Endothelial cell of umbilical vein (primary cell): ENCODE data around the gene GNMT. TPM values are rescaled to one million over a fixed set of nuclear protein-coding genes. Genes with fewer than 3 reads are reported as not detected.

Experiments
- BruUV-seq: library from RNA; stranded (reverse); fragments of 400-500 nt; replicated peaks from 2 replicates; lab custom pipeline; 2021; lab: Mats Ljungman, UMichigan
- CTCF ChIA-PET: fragments of 300-600, 350-600 bp; sonication (Branson Sonifier 250); formaldehyde crosslinking; loops from one replicate; lab custom pipeline; 2021; ENCODE audit warnings: antibody characterized with exemption, inconsistent platforms; lab: Charles Lee
- POLR2A ChIA-PET: fragments of 300-600, 350-600 bp; sonication (Branson Sonifier 250); formaldehyde crosslinking; loops from one replicate; lab custom pipeline; 2021; ENCODE audit warnings: antibody characterized with exemption, inconsistent platforms; lab: Charles Lee
- DNase-seq: peaks from one replicate; pipeline ENCODE4 v3.0.0-alpha.2; 2011; ENCODE audit warnings: low read depth, low spot score
- FAIRE-seq: peaks from 2 replicates; lab custom pipeline; 2011; peaks lifted over from hg19 to GRCh38; lab: Jason Lieb, UNC
- H2AFZ ChIP-seq: 2 replicates; pipeline ENCODE4 v1.6.0; 2012; ENCODE audit warnings: low read depth, low read length, control low read depth, inconsistent platforms
- H3K27ac ChIP-seq: 2 replicates; pipeline ENCODE4 v1.5.1; 2011; ENCODE audit warnings: low read depth, mild to moderate bottlenecking, control low read depth, low read length, moderate library complexity; ENCODE audit not compliant: insufficient read depth
- H3K27me3 ChIP-seq, 2 experiments: 2 replicates each; pipeline versions ENCODE4 v1.6.0 to v1.6.1; 2011; ENCODE audit warnings: low read length in 2 of 2, mixed read lengths in 1 of 2; ENCODE audit not compliant: control insufficient read depth in 2 of 2, insufficient read depth in 2 of 2
- H3K36me3 ChIP-seq, 2 experiments: 2 replicates in 1 of 2; 3 replicates in 1 of 2; pipeline ENCODE4 v1.5.1; 2011; ENCODE audit warnings: low read length in 2 of 2, mild to moderate bottlenecking in 1 of 2, moderate library complexity in 1 of 2; ENCODE audit not compliant: control insufficient read depth in 2 of 2, insufficient read depth in 2 of 2; ENCODE audit errors: extremely low read depth in 1 of 2
- H3K4me1 ChIP-seq: 3 replicates; pipeline ENCODE4 v1.5.1; 2011; ENCODE audit warnings: mild to moderate bottlenecking, low read length; ENCODE audit not compliant: control insufficient read depth, insufficient read depth; ENCODE audit errors: extremely low read depth
- H3K4me2 ChIP-seq: 2 replicates; pipeline ENCODE4 v1.6.1; 2011; ENCODE audit warnings: low read length, control low read depth, mixed read lengths; ENCODE audit not compliant: insufficient read depth
- H3K4me3 ChIP-seq, 3 experiments: fragments of 200-600 bp in 1 of 3; sonication (generic), shearing (Covaris generic) in 1 of 3; replicated peaks in 1 of 3; 2 replicates each; pipeline ENCODE4 v1.5.1; 2011 to 2016; ENCODE audit warnings: control low read depth in 3 of 3, low read length in 3 of 3, mild to moderate bottlenecking in 2 of 3, inconsistent platforms in 1 of 3, low read depth in 1 of 3, moderate library complexity in 1 of 3; ENCODE audit not compliant: insufficient read depth in 1 of 3
- H3K79me2 ChIP-seq: 2 replicates; pipeline ENCODE4 v1.6.0; 2012; ENCODE audit warnings: low read length, inconsistent platforms; ENCODE audit not compliant: control insufficient read depth, insufficient read depth
- H3K9ac ChIP-seq: replicated peaks from 2 replicates; pipeline ENCODE3; 2011; ENCODE audit warnings: low read length, control low read depth; ENCODE audit not compliant: insufficient read depth; ENCODE audit errors: extremely low read depth
- H3K9me1 ChIP-seq: replicated peaks from 3 replicates; pipeline ENCODE4 v1.6.0; 2011; ENCODE audit warnings: mild to moderate bottlenecking, low read length; ENCODE audit not compliant: control insufficient read depth, insufficient read depth; ENCODE audit errors: extremely low read depth
- H3K9me3 ChIP-seq: replicated peaks from 2 replicates; pipeline ENCODE4 v1.5.1; 2012; ENCODE audit warnings: low read length, inconsistent platforms; ENCODE audit not compliant: control insufficient read depth, insufficient read depth
- H4K20me1 ChIP-seq: replicated peaks from 2 replicates; pipeline ENCODE3; 2011; ENCODE audit warnings: mild to moderate bottlenecking, low read length; ENCODE audit not compliant: control insufficient read depth, insufficient read depth; ENCODE audit errors: extremely low read depth
- EZH2 ChIP-seq: IDR thresholded peaks from 2 replicates; pipeline ENCODE4 v1.6.1; 2012; ENCODE audit warnings: borderline replicate concordance, low read depth, mild to moderate bottlenecking, moderate library complexity, low read length, inconsistent platforms; ENCODE audit not compliant: severe bottlenecking
- FOS ChIP-seq: IDR thresholded peaks from 2 replicates; pipeline ENCODE4 v1.6.1; 2011; ENCODE audit warnings: mild to moderate bottlenecking, low read length, moderate library complexity, borderline replicate concordance; ENCODE audit not compliant: insufficient read depth
- GATA2 ChIP-seq: IDR thresholded peaks from 2 replicates; pipeline ENCODE4 v1.7.0; 2011; ENCODE audit warnings: low read depth, mild to moderate bottlenecking, moderate library complexity, mixed read lengths, low read length; ENCODE audit not compliant: insufficient read length, insufficient read depth
- JUN ChIP-seq: IDR thresholded peaks from 2 replicates; pipeline ENCODE4 v1.6.1; 2011; ENCODE audit warnings: borderline replicate concordance, low read depth; ENCODE audit not compliant: insufficient read length, insufficient read depth
- MYC ChIP-seq: IDR thresholded peaks from one replicate; pipeline ENCODE4 v1.6.1; 2011; ENCODE audit warnings: mild to moderate bottlenecking, low read depth, low read length
- POLR2A ChIP-seq: IDR thresholded peaks from 2 replicates; pipeline ENCODE4 v1.6.1; 2012; ENCODE audit warnings: low read depth, mild to moderate bottlenecking, control low read depth, low read length
- POLR2AphosphoS5 ChIP-seq: IDR thresholded peaks from 2 replicates; pipeline ENCODE4 v1.6.1; 2012; ENCODE audit warnings: low read depth, mild to moderate bottlenecking, control low read depth, low read length, moderate library complexity; ENCODE audit not compliant: insufficient read depth
- dilution Hi-C: fragments of 300-500 bp; cut with MboI; formaldehyde crosslinking; loops from one replicate; pipeline ENCODE4 v1.15.0; 2019; ENCODE audit warnings: low sequenced_read_pairs; ENCODE audit not compliant: extremely low pct_ligation_motif_present
- intact Hi-C: fragments of 100-400 bp; cut with micrococcal nuclease; formaldehyde crosslinking; loops from one replicate; pipeline ENCODE4 v1.10.0; 2022
- polyA plus RNA-seq, 4 experiments: library from polyadenylated mRNA; depleted of rRNA in 3 of 4; stranded (reverse) in 3 of 4; unstranded in 1 of 4; fragments of >200 nt; gene quantifications; 2 replicates each; pipeline versions ENCODE4 v1.2.1 to v1.2.3, GENCODE V29; 2011 to 2012; ENCODE audit warnings: missing spikeins in 1 of 4
- total RNA-seq: library from RNA; stranded (reverse); gene quantifications from 2 replicates; pipeline ENCODE4 v1.2.3, GENCODE V29; 2021
- TF ChIP-seq, protein P1 (sequence below), 2 donors: IDR thresholded peaks; 1 replicate in 1 of 2; 2 replicates in 1 of 2; pipeline ENCODE4 v1.5.1; 2011; ENCODE audit warnings: low read length in 2 of 2, mild to moderate bottlenecking in 2 of 2, moderate library complexity in 2 of 2, control low read depth in 1 of 2, inconsistent platforms in 1 of 2, low read depth in 1 of 2; ENCODE audit not compliant: insufficient read depth in 1 of 2; ENCODE audit errors: extremely low read depth in 1 of 2
- TF ChIP-seq, protein P2 (sequence below): IDR thresholded peaks from 2 replicates; pipeline ENCODE4 v1.6.1; 2011; ENCODE audit not compliant: insufficient read depth, insufficient read length

The GNMT gene
- total and polyA plus RNA-seq, 2 donors (not counting 3 experiments of a cell fraction or from before 2014, with no cell fraction given) = 0.41 to 1.2 TPM

DNA sequence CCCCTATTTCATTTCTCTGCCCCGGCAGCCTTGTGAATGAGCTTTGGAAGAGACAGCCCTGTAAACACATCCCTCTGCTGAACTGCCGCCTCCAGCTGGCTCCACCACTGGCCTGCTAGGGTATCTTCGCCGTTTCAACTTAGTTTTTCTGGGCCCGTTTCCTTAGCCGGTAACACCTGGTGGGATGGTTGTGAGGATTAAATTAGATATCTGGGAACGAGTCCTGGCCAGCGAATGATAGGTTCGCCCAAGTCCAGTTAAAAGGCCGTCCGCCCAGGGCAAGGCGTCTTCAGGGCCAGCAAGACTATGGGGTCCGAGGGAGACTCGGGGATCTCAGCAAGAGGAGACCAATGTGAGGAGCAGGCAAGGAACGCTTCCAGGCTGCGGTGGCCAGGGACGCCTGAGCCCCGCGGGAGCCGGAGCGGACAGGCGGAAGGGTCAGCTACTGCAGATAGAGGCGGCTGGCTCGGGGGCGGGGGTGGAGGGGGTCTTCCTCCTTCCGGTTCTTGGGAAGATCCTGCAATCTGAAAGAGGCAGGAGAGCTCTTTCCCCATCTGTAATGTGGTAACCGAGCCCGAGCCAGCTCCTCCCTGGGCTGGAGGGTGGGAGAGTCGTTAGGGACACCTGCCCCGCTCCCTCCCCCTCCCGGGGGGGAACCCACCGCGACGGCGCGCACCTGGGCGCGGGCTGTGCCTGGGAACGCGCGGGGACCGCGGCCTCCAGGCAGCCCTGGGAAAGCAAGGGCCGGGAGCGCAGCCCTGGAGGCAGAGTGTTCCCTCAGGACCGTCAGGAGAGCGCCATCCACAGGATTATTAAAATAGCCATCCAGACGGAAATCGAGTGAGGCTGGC lies 49.2 kb upstream of the GNMT start:
- FAIRE-seq (no peak), DNase-seq (no peak)
- intact Hi-C loops (no loop called here), dilution Hi-C loops (no loop called here)
- ChIA-PET POLR2A (no interaction called here), CTCF (interaction anchor here (0.7 to 1.1 kb wide), 6 partner anchors 8 to 697 kb away, joined by 3 to 5 read pairs (median 3); no protein-coding TSS in a partner anchor)
- BruUV-seq = no TSS peak
- H3K4me2 ChIP-seq = peak overlapping the region; percentile 8
- no peaks in the 10 kb centered on the region for H3K36me3 ChIP-seq
- no peak overlapping the region for H3K27ac ChIP-seq
- H3K27me3 ChIP-seq = peaks cover 2 to 6% of the 10 kb centered on the region in 2 experiments
- no peak overlapping the region for H3K9ac ChIP-seq
- TF ChIP-seq MYC = no peak
- no peak for TF ChIP-seq POLR2A
- no peak for TF ChIP-seq FOS
- no peak for TF ChIP-seq EZH2
- TF ChIP-seq, protein P1, sequence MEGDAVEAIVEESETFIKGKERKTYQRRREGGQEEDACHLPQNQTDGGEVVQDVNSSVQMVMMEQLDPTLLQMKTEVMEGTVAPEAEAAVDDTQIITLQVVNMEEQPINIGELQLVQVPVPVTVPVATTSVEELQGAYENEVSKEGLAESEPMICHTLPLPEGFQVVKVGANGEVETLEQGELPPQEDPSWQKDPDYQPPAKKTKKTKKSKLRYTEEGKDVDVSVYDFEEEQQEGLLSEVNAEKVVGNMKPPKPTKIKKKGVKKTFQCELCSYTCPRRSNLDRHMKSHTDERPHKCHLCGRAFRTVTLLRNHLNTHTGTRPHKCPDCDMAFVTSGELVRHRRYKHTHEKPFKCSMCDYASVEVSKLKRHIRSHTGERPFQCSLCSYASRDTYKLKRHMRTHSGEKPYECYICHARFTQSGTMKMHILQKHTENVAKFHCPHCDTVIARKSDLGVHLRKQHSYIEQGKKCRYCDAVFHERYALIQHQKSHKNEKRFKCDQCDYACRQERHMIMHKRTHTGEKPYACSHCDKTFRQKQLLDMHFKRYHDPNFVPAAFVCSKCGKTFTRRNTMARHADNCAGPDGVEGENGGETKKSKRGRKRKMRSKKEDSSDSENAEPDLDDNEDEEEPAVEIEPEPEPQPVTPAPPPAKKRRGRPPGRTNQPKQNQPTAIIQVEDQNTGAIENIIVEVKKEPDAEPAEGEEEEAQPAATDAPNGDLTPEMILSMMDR (IDR thresholded peaks at IDR 0.05; ENCODE audit: extremely low read depth in 1 of 2, insufficient read depth in 1 of 2, low read depth in 1 of 2, low read length in 2 of 2) = no peak
- no peak for TF ChIP-seq POLR2AphosphoS5
- TF ChIP-seq, protein P2, sequence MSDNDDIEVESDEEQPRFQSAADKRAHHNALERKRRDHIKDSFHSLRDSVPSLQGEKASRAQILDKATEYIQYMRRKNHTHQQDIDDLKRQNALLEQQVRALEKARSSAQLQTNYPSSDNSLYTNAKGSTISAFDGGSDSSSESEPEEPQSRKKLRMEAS = no peak
- no peak for TF ChIP-seq JUN
- TF ChIP-seq GATA2 = no peak
- H3K79me2 ChIP-seq = no peaks in the 10 kb centered on the region
- peak overlapping the region in 1 of 3 experiments; percentile 6 for H3K4me3 ChIP-seq
- H4K20me1 ChIP-seq = no peaks in the 10 kb centered on the region
- H3K9me3 ChIP-seq = no peaks in the 10 kb centered on the region
- peak overlapping the region; percentile 44 for H2AFZ ChIP-seq
- no peaks in the 10 kb centered on the region for H3K9me1 ChIP-seq
- H3K4me1 ChIP-seq = no peaks in the 10 kb centered on the region
